Measurements from ENCODE around the gene LDLRAD3. TPM values are rescaled to one million over a fixed set of nuclear protein-coding genes. Genes with fewer than 3 reads are reported as not detected.

Gene LDLRAD3
- total RNA-seq, 1 experiment from 2014 or later, result 12.1 TPM

DNA sequence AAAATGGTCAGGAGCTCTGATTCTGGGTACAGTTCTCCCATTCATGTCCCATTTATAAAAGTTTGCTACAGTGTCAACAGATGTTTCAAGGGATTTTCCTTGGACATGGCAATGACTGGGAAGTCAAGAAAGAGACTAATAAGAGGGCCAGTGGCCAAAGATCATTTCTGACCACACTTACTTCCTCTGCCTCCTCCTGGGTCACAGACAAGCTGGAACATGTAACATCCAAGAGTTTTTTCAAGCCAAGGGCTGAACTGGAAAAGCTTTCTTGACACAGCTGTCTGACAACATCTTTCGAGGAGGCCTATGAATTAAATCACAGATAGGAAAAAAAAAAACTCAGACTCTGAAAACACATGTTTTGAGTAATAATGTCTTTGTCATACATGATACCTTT lies 336.7 kb downstream of the LDLRAD3 start:
- no peak overlapping the region for H3K9ac ChIP-seq (ENCODE audit: extremely low read depth, insufficient read length, low read length)
- Mint-ChIP-seq H3K9me3 (no peaks in the 10 kb centered on the region; a peak in 2 of 5 replicates), H3K36me3 (ENCODE audit: insufficient read depth in 1 of 3, low read depth in 3 of 3) (no peaks in the 10 kb centered on the region), H3K4me1 (no peaks in the 10 kb centered on the region), H3K27me3 (ENCODE audit: low read depth) (no peaks in the 10 kb centered on the region), H3K27ac (no peak overlapping the region), H3K4me3 (no peak overlapping the region)
- H3K18ac ChIP-seq (ENCODE audit: insufficient read length, low read depth, low read length), result no peak overlapping the region
- DNase-seq, result no peak
- WGBS (ENCODE audit: extremely low coverage, insufficient read length, low lambda C conversion rate), result no CpG with 5 or more reads among the region's 1 CpG
- no peak overlapping the region for H2BK12ac ChIP-seq (ENCODE audit: insufficient read length, low read depth, low read length)
- H3K79me1 ChIP-seq (ENCODE audit: insufficient read depth, low read depth, low read length, poor library complexity, severe bottlenecking), result no peaks in the 10 kb centered on the region
- H3K79me2 ChIP-seq (ENCODE audit: insufficient read depth, low read length), result no peaks in the 10 kb centered on the region
- H3K4me2 ChIP-seq (ENCODE audit: insufficient read depth, insufficient read length, low read length), result no peak overlapping the region
- TF ChIP-seq, protein P1, sequence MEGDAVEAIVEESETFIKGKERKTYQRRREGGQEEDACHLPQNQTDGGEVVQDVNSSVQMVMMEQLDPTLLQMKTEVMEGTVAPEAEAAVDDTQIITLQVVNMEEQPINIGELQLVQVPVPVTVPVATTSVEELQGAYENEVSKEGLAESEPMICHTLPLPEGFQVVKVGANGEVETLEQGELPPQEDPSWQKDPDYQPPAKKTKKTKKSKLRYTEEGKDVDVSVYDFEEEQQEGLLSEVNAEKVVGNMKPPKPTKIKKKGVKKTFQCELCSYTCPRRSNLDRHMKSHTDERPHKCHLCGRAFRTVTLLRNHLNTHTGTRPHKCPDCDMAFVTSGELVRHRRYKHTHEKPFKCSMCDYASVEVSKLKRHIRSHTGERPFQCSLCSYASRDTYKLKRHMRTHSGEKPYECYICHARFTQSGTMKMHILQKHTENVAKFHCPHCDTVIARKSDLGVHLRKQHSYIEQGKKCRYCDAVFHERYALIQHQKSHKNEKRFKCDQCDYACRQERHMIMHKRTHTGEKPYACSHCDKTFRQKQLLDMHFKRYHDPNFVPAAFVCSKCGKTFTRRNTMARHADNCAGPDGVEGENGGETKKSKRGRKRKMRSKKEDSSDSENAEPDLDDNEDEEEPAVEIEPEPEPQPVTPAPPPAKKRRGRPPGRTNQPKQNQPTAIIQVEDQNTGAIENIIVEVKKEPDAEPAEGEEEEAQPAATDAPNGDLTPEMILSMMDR (conservative IDR thresholded peaks at IDR 0.05), result no peak
- no peaks in the 10 kb centered on the region for H3K23me2 ChIP-seq (ENCODE audit: insufficient read length, low read depth, low read length, poor library complexity, severe bottlenecking)
- no peak overlapping the region for H3K23ac ChIP-seq (ENCODE audit: insufficient read length, low read depth, low read length)
- H2BK20ac ChIP-seq (ENCODE audit: low read depth, low read length, poor library complexity, severe bottlenecking), result no peak overlapping the region
- no peak overlapping the region for H2BK5ac ChIP-seq (ENCODE audit: insufficient read length, low read length)
- no peak overlapping the region for H4K91ac ChIP-seq (ENCODE audit: insufficient read length, low read depth, low read length)
- no peak overlapping the region for H4K8ac ChIP-seq (replicated peaks; ENCODE audit: insufficient read length, low read depth, low read length)
- H3T11ph ChIP-seq (ENCODE audit: low read length), result no peak overlapping the region
- H2BK120ac ChIP-seq (ENCODE audit: low read depth, low read length, poor library complexity, severe bottlenecking), result no peak overlapping the region
- no peak overlapping the region for H2AK5ac ChIP-seq (ENCODE audit: insufficient read length, low read length)
- H3K27ac ChIP-seq (ENCODE audit: insufficient read length, low read depth, low read length), result no peak overlapping the region
- no peaks in the 10 kb centered on the region for H4K20me1 ChIP-seq (ENCODE audit: control insufficient read depth, insufficient read depth, insufficient read length)
- H3K4ac ChIP-seq (ENCODE audit: low read depth, low read length), result no peak overlapping the region
- H2BK15ac ChIP-seq (ENCODE audit: low read depth, low read length), result no peak overlapping the region
- no peak overlapping the region for H4K5ac ChIP-seq (ENCODE audit: insufficient read length, low read depth, low read length)
- no peaks in the 10 kb centered on the region for H3K27me3 ChIP-seq (ENCODE audit: insufficient read depth, low read length)
- no peak overlapping the region for H3K56ac ChIP-seq (ENCODE audit: insufficient read length, low read depth, low read length)
- no peaks in the 10 kb centered on the region for H3K4me1 ChIP-seq (ENCODE audit: insufficient read depth, low read length)
- H3K14ac ChIP-seq (ENCODE audit: insufficient read depth, low read length), result no peak overlapping the region
- no peak overlapping the region for H2AFZ ChIP-seq (ENCODE audit: low read length)
- H3K9me3 ChIP-seq (ENCODE audit: control insufficient read depth, low read depth, low read length), result no peaks in the 10 kb centered on the region

Small RNAs within 50 kb of the gene (microRNA-seq; reads per million reads assigned to microRNA genes)
- gene MIR3973 (ENCODE audit: borderline microRNAs expressed), result not detected
